ENCODE results near the gene GCHFR.

The GCHFR gene

DNA sequence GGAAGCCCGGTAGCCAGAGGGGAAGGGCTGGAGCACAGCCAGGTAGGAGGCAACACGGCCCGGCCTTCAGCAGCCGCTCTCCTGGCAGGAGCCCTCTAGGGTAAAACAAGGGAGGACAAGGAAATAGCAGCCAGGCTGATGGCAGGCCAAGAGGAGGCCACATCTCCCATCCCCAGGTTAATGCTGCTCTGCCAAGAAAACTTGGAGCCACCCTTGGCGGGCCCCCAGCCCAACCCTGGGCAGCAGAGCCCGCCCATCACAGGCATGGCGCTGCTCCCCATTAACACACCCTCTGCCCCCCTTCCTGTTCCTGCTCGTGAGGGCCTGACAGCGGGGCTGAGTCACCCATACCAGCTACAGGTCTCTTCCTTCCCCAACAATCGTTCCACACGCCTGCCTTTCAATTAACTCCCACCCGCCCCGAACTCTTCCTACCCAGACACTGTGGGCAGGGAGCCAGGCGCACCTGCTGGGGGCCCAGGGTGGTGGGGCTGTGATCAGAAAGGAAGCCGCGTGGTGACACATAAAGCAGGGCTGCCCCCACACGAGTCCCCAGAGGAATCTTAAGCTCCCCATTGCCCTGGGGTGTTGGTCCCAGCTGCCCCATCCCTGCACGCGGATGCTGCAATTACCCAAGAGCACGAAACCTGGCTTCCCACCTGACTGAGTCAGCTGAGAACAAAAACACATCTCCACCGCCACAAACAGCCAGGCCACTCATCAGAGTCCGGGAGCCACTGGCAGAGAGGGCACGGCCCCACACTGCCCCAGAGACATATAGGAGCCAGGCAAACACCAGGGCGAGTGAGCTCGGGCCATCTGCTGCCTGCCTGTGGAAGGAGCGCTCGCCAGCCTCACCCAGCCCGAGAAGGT, 5.6 kb downstream of the GCHFR start, which contains the start of gene C15orf62:
Gene C15orf62, plus strand, starts transcription at position 707 of the 873 bp plus-strand sequence. CDS start 516 bp downstream, outside the sequence.
- TF ChIP-seq POLR2A (IDR thresholded peaks at IDR 0.05; ENCODE audit: low read depth, low read length) (0 out of 2 replicates have a peak, but pooled peaks have one; percentile 10), TAF1 (IDR thresholded peaks at IDR 0.05; ENCODE audit: borderline replicate concordance, low read depth, low read length) (no peak)
- FAIRE-seq (peak; percentile 70), DNase-seq (ENCODE audit: insufficient read length) (peak; percentile 53)

DNA sequence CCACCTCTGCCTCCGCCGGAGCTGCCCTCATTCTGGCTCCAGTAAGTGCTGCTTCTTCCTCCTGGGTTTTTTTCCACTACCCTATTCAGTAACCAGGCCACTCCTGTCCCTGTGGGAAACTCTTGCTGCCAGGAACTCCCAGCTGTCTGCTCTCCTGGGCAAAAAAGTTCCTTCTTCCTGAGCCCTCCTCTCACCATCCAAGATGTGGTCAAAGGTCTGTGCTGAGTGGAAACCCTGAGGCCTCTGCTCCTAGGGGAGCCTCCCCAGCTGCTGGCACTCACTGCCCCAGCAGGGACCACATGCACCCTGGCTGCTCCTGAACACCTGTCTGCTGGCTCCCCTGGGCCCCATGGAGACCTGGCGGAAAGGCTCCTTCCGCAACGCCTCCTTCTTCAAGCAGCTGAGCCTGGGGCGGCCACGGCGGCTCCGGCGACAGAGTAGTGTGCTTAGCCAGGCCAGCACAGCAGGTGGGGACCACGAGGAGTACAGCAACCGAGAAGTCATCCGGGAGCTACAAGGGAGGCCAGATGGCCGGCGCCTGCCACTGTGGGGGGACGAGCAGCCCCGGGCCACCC, 6.4 kb downstream of the GCHFR start:
- no peak for DNase-seq (ENCODE audit: insufficient read length)
- FAIRE-seq, result no peak
- TF ChIP-seq TAF1 (IDR thresholded peaks at IDR 0.05; ENCODE audit: borderline replicate concordance, low read depth, low read length) (no peak), POLR2AphosphoS5 (IDR thresholded peaks at IDR 0.05; ENCODE audit: low read depth, low read length) (no peak), POLR2A (IDR thresholded peaks at IDR 0.05; ENCODE audit: low read depth, low read length) (no peak)

DNA sequence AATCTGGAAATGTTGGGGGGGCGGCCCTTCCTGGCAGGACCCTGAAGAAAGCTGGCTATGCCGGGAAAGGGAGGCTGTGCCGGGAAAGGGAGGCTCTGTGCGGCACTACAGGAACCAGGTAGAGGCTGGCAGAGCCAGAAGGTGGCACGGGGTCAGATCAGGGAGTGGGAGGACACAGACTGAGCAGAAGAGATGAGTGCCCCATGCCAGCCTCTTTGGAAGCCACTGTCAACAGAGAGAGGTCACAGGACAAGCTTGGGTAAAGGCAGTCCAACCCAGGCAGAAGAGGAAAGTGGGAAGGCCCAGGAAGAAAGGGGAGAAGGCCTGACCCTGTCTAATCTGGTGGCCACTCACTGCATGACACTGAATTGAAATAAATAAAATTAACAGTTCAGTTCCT, 7.4 kb downstream of the GCHFR start:
- no peak for TF ChIP-seq POLR2A (IDR thresholded peaks at IDR 0.05; ENCODE audit: low read depth, low read length)
- no peak for TF ChIP-seq POLR2AphosphoS5 (IDR thresholded peaks at IDR 0.05; ENCODE audit: low read depth, low read length)
- no peak for TF ChIP-seq TAF1 (IDR thresholded peaks at IDR 0.05; ENCODE audit: borderline replicate concordance, low read depth, low read length)

DNA sequence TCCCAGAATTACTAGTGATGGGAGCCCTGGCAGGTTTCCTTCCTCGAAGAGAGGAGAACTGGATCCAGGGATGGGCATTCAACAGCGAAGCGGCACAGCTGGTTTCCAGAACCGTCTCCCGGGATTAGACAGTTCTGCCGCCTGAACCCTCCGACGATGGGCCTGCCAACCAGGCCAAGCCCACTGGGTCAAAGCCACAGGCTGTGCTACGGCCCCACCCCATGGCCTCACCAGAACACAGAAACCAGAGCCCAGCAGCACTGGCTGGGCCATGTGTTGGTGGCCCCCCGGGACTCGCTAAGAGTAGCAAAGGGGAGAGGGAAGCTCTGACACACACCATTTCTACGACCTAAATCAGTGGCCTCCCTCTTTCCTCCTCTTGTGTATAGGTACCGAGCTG, 8.1 kb downstream of the GCHFR start:
- DNase-seq (ENCODE audit: insufficient read length) (no peak), FAIRE-seq (no peak)
- TF ChIP-seq POLR2AphosphoS5 (IDR thresholded peaks at IDR 0.05; ENCODE audit: low read depth, low read length), result no peak
- TF ChIP-seq TAF1 (IDR thresholded peaks at IDR 0.05; ENCODE audit: borderline replicate concordance, low read depth, low read length), result no peak
- no peak for TF ChIP-seq POLR2A (IDR thresholded peaks at IDR 0.05; ENCODE audit: low read depth, low read length)

More for the DNA sequence above, 7.4 kb downstream of the GCHFR start:
- DNase-seq (ENCODE audit: insufficient read length), result no peak
- FAIRE-seq, result no peak

DNA sequence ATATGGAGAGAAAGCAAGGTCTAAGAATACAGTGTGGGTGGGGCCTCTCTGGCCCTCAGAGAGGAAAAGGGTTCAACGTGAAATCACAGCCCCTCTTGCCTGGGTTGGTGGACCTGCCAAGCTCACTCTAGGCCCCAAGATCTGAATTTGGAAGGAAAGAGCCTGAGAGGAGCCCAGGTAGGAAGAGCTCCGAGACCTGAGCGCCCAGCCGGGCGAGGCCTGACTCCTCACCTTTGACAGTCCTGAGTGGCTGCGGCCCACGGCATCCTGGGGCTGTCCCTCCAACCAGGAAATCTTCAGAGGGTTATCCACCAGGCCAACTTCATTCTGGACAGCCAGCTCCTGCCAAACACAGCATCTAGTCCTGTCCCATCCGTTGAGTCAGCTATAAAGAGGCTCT, 9.6 kb downstream of the GCHFR start:
- TF ChIP-seq POLR2A (IDR thresholded peaks at IDR 0.05; ENCODE audit: low read depth, low read length) (no peak), POLR2AphosphoS5 (IDR thresholded peaks at IDR 0.05; ENCODE audit: low read depth, low read length) (no peak), TAF1 (IDR thresholded peaks at IDR 0.05; ENCODE audit: borderline replicate concordance, low read depth, low read length) (no peak)
- DNase-seq (ENCODE audit: insufficient read length) (no peak), FAIRE-seq (no peak)

DNA sequence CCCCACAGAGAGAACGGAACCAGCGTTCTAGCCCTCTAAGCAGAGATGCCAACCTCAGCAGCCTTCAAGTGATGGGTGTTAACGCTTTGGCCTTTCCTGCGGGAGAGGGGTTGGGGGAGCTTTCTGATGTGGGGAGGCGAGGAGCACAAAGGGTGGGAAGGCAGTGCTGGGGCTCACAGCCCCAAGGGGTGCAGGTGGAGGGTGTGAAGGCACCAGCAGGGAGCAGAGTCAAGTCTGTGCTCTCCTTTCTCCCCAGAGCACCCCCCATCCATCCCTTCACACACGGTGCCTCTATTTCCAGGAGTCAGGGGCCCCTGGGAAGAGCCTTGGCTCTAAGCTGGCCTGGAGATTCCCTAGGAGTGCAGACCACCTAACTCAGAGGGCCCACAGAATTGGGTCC, 10.0 kb downstream of the GCHFR start:
- TF ChIP-seq TAF1 (IDR thresholded peaks at IDR 0.05; ENCODE audit: borderline replicate concordance, low read depth, low read length), result no peak
- no peak for TF ChIP-seq POLR2AphosphoS5 (IDR thresholded peaks at IDR 0.05; ENCODE audit: low read depth, low read length)
- no peak for TF ChIP-seq POLR2A (IDR thresholded peaks at IDR 0.05; ENCODE audit: low read depth, low read length)
- DNase-seq (ENCODE audit: insufficient read length) (no peak), FAIRE-seq (no peak)

DNA sequence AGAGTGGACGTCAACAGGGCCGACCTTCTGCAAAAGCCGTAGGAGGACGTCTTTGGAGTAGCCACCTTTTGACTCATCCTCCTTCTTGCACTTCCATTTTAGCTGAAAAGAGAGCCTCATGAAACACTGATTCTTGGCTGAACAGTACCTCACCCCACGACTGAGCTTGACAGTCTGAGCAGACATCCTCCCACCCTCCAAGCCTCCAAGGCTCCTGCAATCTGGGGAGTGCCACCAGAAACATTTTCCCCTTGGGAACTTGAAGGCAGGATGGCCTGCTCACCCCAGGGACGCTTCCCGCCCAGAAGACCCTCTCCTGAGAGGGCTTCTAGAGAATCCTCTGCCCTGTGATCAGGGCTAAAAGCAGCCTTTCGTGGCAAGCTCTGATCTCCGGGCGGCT, 11.1 kb downstream of the GCHFR start:
- FAIRE-seq, result no peak
- no peak for DNase-seq (ENCODE audit: insufficient read length)
- TF ChIP-seq POLR2AphosphoS5 (IDR thresholded peaks at IDR 0.05; ENCODE audit: low read depth, low read length) (no peak), POLR2A (IDR thresholded peaks at IDR 0.05; ENCODE audit: low read depth, low read length) (no peak), TAF1 (IDR thresholded peaks at IDR 0.05; ENCODE audit: borderline replicate concordance, low read depth, low read length) (no peak)

DNA sequence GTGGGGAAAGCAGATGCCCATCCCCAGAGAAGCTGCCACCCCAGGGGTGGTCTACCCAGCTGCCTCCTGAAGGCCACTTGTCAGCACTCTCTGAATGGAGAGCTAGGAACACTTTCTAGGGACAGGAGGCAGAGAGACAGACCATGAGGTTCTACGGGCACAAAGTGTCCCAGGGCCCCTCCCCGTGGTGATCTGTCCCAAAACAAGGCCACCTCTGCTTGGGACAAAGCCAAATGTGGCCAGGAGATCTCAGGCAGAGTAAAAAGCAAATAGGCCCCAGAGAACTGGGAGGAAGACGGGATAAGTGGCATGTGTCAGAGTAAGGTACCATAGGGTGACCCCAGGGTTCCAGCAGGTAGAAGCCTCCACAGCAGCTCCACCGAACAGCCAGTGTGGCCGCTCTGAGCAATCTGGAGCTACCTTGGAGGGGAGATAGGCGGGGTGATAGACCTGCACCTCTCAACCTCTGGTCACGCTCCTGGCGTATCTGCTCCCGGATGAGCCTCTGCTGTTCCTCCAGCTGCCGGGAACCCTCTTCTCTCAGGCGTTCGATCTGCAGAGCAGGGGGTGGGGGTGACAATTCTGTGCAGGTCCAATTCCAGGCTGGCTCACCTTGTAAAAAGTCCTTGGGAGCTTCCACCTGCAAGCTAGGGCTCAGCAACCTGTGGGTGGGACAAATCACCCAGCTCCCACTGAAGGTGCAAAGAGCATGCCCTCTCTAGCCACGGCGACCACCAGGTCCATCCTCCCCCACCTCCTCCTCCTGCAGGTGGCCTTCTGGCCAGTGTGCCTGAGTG, 12.1 kb downstream of the GCHFR start:
- no peak for FAIRE-seq
- TF ChIP-seq POLR2A (IDR thresholded peaks at IDR 0.05; ENCODE audit: low read depth, low read length), result no peak
- TF ChIP-seq TAF1 (IDR thresholded peaks at IDR 0.05; ENCODE audit: borderline replicate concordance, low read depth, low read length), result no peak
- no peak for TF ChIP-seq POLR2AphosphoS5 (IDR thresholded peaks at IDR 0.05; ENCODE audit: low read depth, low read length)

DNA sequence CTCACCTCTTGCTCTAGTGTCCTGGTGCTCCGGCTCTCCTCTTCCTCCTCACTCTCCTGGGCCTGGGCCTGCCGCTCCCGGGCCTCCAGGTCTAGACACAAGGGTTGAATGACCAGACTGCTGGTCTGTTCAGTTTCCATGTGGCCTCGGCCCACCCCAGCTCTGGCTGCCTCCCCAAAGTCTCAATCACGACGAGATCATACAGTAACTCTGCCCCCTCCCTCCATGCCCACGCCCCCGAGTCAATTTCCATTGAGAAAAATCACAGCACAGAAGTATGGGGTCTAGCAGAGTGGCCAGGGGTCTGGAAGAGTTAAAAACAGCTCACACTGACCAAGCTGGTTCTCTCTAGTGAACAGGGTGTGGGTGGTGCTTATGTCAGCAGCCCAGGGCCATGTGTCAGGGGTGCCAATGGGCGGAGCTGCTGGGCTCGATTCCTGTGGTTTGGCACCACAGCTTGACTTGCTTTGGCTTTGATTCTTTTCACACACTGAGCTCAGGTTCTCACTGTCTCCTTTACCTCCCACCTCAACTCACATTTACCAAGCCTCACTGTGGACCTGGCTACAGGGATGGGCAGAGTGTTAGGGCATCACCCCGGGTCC, 12.8 kb downstream of the GCHFR start:
- DNase-seq (ENCODE audit: insufficient read length) (no peak), FAIRE-seq (no peak)
- no peak for TF ChIP-seq TAF1 (IDR thresholded peaks at IDR 0.05; ENCODE audit: borderline replicate concordance, low read depth, low read length)
- TF ChIP-seq POLR2AphosphoS5 (IDR thresholded peaks at IDR 0.05; ENCODE audit: low read depth, low read length), result no peak
- no peak for TF ChIP-seq POLR2A (IDR thresholded peaks at IDR 0.05; ENCODE audit: low read depth, low read length)

More for the DNA sequence above, 12.1 kb downstream of the GCHFR start:
- DNase-seq (ENCODE audit: insufficient read length), result no peak

DNA sequence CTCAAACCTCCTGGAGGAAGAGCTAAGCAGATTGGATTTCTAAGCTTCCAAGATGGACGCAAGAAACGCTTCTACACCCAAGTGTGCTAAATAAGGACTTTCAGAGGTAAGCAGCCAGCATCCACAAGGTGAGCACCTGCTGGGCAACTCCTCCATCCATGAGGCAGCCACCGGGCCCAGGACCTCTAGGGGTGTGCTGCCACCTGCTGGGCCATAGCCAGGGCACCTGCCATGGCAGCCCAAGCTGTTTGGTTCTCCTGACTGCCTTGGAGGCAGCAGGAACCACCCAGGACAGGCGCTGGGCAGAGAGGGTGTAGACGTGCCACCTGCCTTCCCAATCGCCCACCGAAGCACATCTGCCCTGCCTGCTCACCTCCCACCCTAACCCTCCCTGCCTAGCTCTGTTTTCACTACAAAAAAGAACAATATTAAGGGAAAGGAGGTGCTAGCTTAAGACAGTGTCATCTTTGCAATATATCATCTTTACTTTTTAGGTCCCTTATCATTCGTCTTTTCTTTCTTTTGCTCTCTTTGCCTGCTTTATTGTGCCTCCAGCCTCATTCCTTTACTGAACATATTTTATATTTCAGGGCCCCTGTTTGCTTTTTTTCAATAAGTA, 18.9 kb downstream of the GCHFR start:
- FAIRE-seq, result peak; percentile 96
- TF ChIP-seq TAF1 (IDR thresholded peaks at IDR 0.05; ENCODE audit: borderline replicate concordance, low read depth, low read length) (no peak), POLR2A (IDR thresholded peaks at IDR 0.05; ENCODE audit: low read depth, low read length) (no peak), POLR2AphosphoS5 (IDR thresholded peaks at IDR 0.05; ENCODE audit: low read depth, low read length) (no peak)
- peak; percentile 68 for DNase-seq (ENCODE audit: insufficient read length)

Data from GM12892 (cell line).